ENCODE data around the gene HDAC9. TPM values are rescaled to one million over a fixed set of nuclear protein-coding genes. Genes with fewer than 3 reads are reported as not detected.

The HDAC9 gene
- total RNA-seq, 2 experiments from 2014 or later = 1.5 to 3.0 TPM

GRCh38 chr7:18680576-18680975 lies 185.0 kb downstream of the HDAC9 start:
- DNase-seq = no peak
- ChIA-PET POLR2A (no interaction called here), CTCF (no interaction called here)
- H3K4me1 Mint-ChIP-seq (ENCODE audit: low read depth) = no peaks in the 10 kb centered on the region
- intact Hi-C loops (cut with micrococcal nuclease) = no loop called here
- no peaks in the 10 kb centered on the region for H3K27me3 Mint-ChIP-seq
- no peak for TF ChIP-seq CTCF (IDR thresholded peaks at IDR 0.05)
- H3K9me3 Mint-ChIP-seq = no peaks in the 10 kb centered on the region
- no peak overlapping the region for H3K4me3 Mint-ChIP-seq
- no peak overlapping the region for H3K27ac Mint-ChIP-seq
- ATAC-seq = no peak
- no peaks in the 10 kb centered on the region for H3K36me3 Mint-ChIP-seq (ENCODE audit: low read depth)

GRCh38 chr7:18684916-18685315 lies 189.4 kb downstream of the HDAC9 start:
- Mint-ChIP-seq H3K4me3 (no peak overlapping the region), H3K36me3 (ENCODE audit: low read depth) (no peaks in the 10 kb centered on the region), H3K27ac (no peak overlapping the region), H3K4me1 (ENCODE audit: low read depth) (no peaks in the 10 kb centered on the region), H3K9me3 (no peaks in the 10 kb centered on the region), H3K27me3 (no peaks in the 10 kb centered on the region)
- DNase-seq = no peak
- POLR2A ChIA-PET = interaction anchor here (0.6 kb wide), 1 partner anchor 240 kb away, joined by 4 read pairs; no protein-coding TSS in a partner anchor
- ATAC-seq = no peak
- intact Hi-C loops (cut with micrococcal nuclease) = no loop called here
- CTCF ChIA-PET = no interaction called here
- no peak for TF ChIP-seq CTCF (IDR thresholded peaks at IDR 0.05)

- ChIA-PET CTCF (no interaction called here), POLR2A (no interaction called here)
- ATAC-seq = no peak
- H3K4me1 Mint-ChIP-seq (ENCODE audit: low read depth) = no peaks in the 10 kb centered on the region
- no peak overlapping the region for H3K4me3 Mint-ChIP-seq
- no peaks in the 10 kb centered on the region for H3K36me3 Mint-ChIP-seq (ENCODE audit: low read depth)
- H3K27ac Mint-ChIP-seq = no peak overlapping the region
- TF ChIP-seq CTCF (IDR thresholded peaks at IDR 0.05) = no peak
- no peak for DNase-seq
- intact Hi-C loops (cut with micrococcal nuclease) = no loop called here
- H3K27me3 Mint-ChIP-seq = no peaks in the 10 kb centered on the region
- H3K9me3 Mint-ChIP-seq = no peaks in the 10 kb centered on the region
Measured at GRCh38 chr7:18685971-18686370, 190.4 kb downstream of the HDAC9 start.

GRCh38 chr7:18689551-18689950 lies 194.0 kb downstream of the HDAC9 start:
- ATAC-seq = no peak
- Mint-ChIP-seq H3K4me3 (no peak overlapping the region), H3K9me3 (no peaks in the 10 kb centered on the region), H3K27me3 (no peaks in the 10 kb centered on the region), H3K4me1 (ENCODE audit: low read depth) (no peaks in the 10 kb centered on the region), H3K27ac (no peak overlapping the region), H3K36me3 (ENCODE audit: low read depth) (no peaks in the 10 kb centered on the region)
- intact Hi-C loops (cut with micrococcal nuclease) = no loop called here
- POLR2A ChIA-PET = no interaction called here
- CTCF ChIA-PET = no interaction called here
- no peak for DNase-seq
- TF ChIP-seq CTCF (IDR thresholded peaks at IDR 0.05) = no peak

- H3K4me1 Mint-ChIP-seq (ENCODE audit: low read depth) = no peaks in the 10 kb centered on the region
- DNase-seq (no peak), ATAC-seq (no peak)
- H3K27me3 Mint-ChIP-seq = no peaks in the 10 kb centered on the region
- H3K36me3 Mint-ChIP-seq (ENCODE audit: low read depth) = no peaks in the 10 kb centered on the region
- H3K27ac Mint-ChIP-seq = no peak overlapping the region
- no peaks in the 10 kb centered on the region for H3K9me3 Mint-ChIP-seq
- no peak overlapping the region for H3K4me3 Mint-ChIP-seq
- no peak for TF ChIP-seq CTCF (IDR thresholded peaks at IDR 0.05)
- ChIA-PET POLR2A (no interaction called here), CTCF (no interaction called here)
- intact Hi-C loops (cut with micrococcal nuclease) = loop anchor here (10.0 kb wide), 1 partner anchor 59 kb away; no protein-coding TSS in a partner anchor
Measured at GRCh38 chr7:18693406-18693805, 197.9 kb downstream of the HDAC9 start.

All from activated CD8-positive, alpha-beta T cell treated with anti-CD3 and anti-CD28 coated beads for 36 hours (primary cell).